ENCODE results near the gene BORCS5. TPM values are rescaled to one million over a fixed set of nuclear protein-coding genes. Genes with fewer than 3 reads are reported as not detected.

The BORCS5 gene
- total RNA-seq, 4 donors from 2014 or later = 14.2 to 45.0 (median 25.6) TPM

GRCh38 chr12:12376646-12377448, 20.0 kb downstream of the BORCS5 start:
- Histone ChIP-seq H3K4me3 (no peak overlapping the region), H3K27me3 (no peaks in the 10 kb centered on the region), H3K4me1 (peaks cover 0 to 26% (median 2%) of the 10 kb centered on the region in 4 donors), H3K27ac (peak overlapping the region in 1 of 4 donors; percentile 21), H3K9me3 (no peaks in the 10 kb centered on the region), H3K36me3 (peaks cover 0 to 16% (median 0%) of the 10 kb centered on the region in 3 donors)
- DNase-seq (ENCODE audit: low spot score in 2 of 2) = no peak
- no peak for TF ChIP-seq EP300 (IDR thresholded peaks at IDR 0.05)
- TF ChIP-seq, protein P1, sequence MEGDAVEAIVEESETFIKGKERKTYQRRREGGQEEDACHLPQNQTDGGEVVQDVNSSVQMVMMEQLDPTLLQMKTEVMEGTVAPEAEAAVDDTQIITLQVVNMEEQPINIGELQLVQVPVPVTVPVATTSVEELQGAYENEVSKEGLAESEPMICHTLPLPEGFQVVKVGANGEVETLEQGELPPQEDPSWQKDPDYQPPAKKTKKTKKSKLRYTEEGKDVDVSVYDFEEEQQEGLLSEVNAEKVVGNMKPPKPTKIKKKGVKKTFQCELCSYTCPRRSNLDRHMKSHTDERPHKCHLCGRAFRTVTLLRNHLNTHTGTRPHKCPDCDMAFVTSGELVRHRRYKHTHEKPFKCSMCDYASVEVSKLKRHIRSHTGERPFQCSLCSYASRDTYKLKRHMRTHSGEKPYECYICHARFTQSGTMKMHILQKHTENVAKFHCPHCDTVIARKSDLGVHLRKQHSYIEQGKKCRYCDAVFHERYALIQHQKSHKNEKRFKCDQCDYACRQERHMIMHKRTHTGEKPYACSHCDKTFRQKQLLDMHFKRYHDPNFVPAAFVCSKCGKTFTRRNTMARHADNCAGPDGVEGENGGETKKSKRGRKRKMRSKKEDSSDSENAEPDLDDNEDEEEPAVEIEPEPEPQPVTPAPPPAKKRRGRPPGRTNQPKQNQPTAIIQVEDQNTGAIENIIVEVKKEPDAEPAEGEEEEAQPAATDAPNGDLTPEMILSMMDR (IDR thresholded peaks at IDR 0.05) = peak; percentile 56 to 87 (median 75)
- 76 to 82% methylated on average over 12 of the region's 12 CpGs for WGBS, 2 donors

DNA sequence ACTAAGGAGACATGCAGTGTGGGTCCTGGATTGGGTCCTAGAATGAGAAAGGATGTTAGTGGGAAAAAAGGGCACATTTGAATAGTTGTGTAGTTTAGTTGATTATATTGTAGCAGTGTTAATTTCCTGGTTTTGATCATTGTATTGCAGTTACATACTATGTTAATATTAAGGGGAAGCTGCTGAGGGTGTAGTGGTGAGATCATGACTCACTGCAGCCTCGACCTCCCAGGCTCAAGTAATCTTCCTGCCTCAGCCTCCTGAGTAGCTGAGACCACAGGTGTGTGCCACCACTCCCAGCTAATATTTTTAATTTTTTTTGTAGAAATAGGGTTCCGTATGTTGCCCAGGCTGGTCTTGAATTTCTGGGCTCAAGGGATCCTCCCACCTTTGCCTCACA, 21.7 kb downstream of the BORCS5 start:
- H3K27me3 ChIP-seq = no peaks in the 10 kb centered on the region
- no peak for DNase-seq (ENCODE audit: low spot score in 2 of 2)
- WGBS, 2 donors = 88 to 96% methylated on average over 2 of the region's 2 CpGs
- H3K4me1 ChIP-seq = peaks cover 0 to 22% (median 2%) of the 10 kb centered on the region in 4 donors
- no peaks in the 10 kb centered on the region for H3K9me3 ChIP-seq
- no peak overlapping the region for H3K4me3 ChIP-seq
- H3K27ac ChIP-seq = peak overlapping the region in 1 of 4 donors; percentile 74
- no peak for TF ChIP-seq EP300 (IDR thresholded peaks at IDR 0.05)
- no peak for TF ChIP-seq POLR2A (IDR thresholded peaks at IDR 0.05)
- TF ChIP-seq, protein P1 (IDR thresholded peaks at IDR 0.05) = no peak
- H3K36me3 ChIP-seq = peaks cover 0 to 6% (median 0%) of the 10 kb centered on the region in 3 donors

GRCh38 chr12:12379831-12380730, 23.2 kb downstream of the BORCS5 start:
- Histone ChIP-seq H3K4me1 (peaks cover 0 to 28% (median 2%) of the 10 kb centered on the region in 4 donors), H3K27me3 (no peaks in the 10 kb centered on the region), H3K36me3 (peaks cover 0 to 10% (median 0%) of the 10 kb centered on the region in 3 donors), H3K4me3 (no peak overlapping the region), H3K9me3 (no peaks in the 10 kb centered on the region), H3K27ac (peak overlapping the region in 3 of 4 donors; percentile 48 to 74 (median 60))
- 37 to 38% methylated on average over 4 of the region's 4 CpGs for WGBS, 2 donors
- no peak for DNase-seq (ENCODE audit: low spot score in 2 of 2)
- TF ChIP-seq, protein P1 (IDR thresholded peaks at IDR 0.05) = no peak
- TF ChIP-seq EP300 (IDR thresholded peaks at IDR 0.05) = peak in 1 of 2 donors; percentile 11

- peaks cover 0 to 29% (median 2%) of the 10 kb centered on the region in 4 donors for H3K4me1 ChIP-seq
- H3K27ac ChIP-seq = peak overlapping the region in 1 of 4 donors; percentile 74
- no peaks in the 10 kb centered on the region for H3K9me3 ChIP-seq
- no peaks in the 10 kb centered on the region for H3K27me3 ChIP-seq
- DNase-seq (ENCODE audit: low spot score in 2 of 2) = no peak
- peaks cover 0 to 10% (median 0%) of the 10 kb centered on the region in 3 donors for H3K36me3 ChIP-seq
- TF ChIP-seq POLR2A (IDR thresholded peaks at IDR 0.05) (no peak), EP300 (IDR thresholded peaks at IDR 0.05) (no peak)
- TF ChIP-seq, protein P1 (IDR thresholded peaks at IDR 0.05) = no peak
- 94 to 96% methylated on average over 6 of the region's 6 CpGs for WGBS, 2 donors
- no peak overlapping the region for H3K4me3 ChIP-seq
These were observed 24.2 kb downstream of the BORCS5 start for GRCh38 chr12:12380949-12381593.
